Activated CD4-positive, alpha-beta T cell treated with anti-CD3 and anti-CD28 coated beads, Interleukin-2, amount 50 U/mL, for 16 hours (primary cell): ENCODE data around the gene GXYLT2.
A peak's percentile ranks its signal among the peaks of the same experiment; 100 is the strongest.

Experiments
- DNase-seq: peaks from one replicate; pipeline ENCODE4 v3.0.0-alpha.2; 2020

GXYLT2 gene, protein sequence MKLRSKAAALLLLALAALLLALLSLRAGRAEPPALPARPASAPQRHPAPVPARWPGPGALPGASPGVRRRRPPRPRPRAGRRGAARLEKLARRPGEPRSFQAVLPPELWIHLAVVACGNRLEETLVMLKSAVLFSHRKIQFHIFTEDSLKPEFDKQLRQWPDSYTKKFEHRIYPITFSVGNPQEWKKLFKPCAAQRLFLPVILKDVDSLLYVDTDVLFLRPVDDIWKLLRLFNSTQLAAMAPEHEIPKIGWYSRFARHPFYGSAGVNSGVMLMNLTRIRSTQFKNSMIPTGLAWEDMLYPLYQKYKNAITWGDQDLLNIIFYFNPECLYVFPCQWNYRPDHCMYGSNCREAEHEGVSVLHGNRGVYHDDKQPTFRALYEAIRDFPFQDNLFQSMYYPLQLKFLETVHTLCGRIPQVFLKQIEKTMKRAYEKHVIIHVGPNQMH

DNA sequence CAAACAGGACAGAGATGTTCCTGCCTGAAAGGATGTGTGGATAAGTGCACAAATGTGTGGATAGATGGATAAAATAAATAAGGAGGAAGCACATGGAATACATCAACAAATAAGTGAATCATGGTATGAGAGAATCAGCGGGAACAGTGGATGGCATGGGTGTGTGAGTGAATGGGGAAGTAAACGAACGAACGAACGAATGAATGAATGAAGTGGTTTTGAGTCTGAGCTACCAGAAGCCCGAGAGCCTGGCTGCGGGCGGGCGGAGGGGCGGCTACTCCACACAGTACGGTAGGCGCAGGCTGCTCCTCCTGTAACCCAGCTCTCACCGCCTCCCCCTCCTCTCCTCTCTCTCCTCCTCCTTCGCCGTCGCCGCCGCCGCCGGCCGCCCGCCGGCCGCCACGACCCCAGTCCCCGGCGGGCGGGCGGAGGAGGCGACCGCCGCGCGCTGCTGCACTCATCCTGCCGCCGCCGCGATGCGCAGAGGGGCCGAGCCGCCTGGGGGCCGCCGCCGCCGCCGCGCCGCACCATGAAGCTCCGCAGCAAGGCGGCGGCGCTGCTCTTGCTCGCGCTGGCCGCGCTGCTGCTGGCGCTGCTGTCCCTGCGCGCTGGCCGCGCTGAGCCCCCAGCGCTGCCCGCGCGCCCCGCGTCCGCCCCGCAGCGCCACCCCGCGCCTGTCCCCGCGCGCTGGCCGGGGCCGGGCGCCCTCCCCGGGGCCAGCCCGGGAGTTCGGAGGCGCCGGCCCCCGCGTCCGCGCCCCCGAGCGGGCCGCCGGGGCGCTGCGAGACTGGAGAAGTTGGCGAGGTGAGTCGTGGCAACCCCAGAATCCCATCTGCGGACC, at the start of gene GXYLT2:
TSS of gene GXYLT2 (plus strand) at position 342 of the 841 bp plus-strand sequence. CDS start at position 530, 188 bp downstream.
- peak; percentile 39 for DNase-seq

DNA sequence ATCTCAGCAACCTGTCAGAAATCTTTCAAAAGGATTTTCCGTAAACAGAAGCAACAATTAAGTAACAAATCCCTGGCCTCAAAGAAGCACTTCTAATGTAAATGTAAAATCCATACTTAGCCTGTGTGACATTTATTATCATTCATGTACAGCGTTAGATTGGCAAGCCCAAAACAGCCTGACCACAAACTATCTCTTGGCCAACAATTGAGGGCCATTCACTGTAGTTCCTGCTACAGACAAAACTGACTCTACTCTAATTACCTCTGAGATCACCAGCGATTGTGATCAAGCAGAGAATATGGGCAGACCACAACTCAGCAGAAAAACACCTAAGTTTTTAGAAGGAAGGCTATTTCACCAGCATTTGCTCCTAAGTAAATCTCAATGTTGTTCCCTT, 48.8 kb upstream of the GXYLT2 start:
- no peak for DNase-seq

DNA sequence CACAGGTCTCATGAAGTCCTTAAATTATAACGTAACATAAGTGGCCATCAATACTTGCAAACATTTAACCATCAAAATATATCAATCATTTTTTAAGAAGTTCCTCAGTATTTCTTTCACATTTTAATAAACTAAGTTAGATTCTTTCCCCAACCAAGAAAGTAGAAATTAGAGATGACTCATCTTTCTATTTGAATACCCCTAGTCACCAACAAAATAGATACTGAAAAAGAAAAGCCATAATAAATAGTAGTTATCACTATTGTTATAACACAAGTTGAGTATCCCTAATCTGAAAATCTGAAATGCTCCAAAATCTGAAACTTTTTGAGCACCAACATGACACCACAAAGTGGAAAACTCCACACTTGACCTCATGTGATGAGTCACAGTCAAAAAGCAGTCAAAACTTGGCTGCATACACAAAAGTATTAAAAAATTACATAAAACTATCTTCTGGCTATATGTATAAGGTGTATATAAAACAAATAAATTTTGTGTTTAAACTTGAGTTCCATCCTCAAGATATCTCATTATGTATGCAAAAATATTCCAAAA, 43.3 kb upstream of the GXYLT2 start:
- DNase-seq = peak; percentile 73

DNA sequence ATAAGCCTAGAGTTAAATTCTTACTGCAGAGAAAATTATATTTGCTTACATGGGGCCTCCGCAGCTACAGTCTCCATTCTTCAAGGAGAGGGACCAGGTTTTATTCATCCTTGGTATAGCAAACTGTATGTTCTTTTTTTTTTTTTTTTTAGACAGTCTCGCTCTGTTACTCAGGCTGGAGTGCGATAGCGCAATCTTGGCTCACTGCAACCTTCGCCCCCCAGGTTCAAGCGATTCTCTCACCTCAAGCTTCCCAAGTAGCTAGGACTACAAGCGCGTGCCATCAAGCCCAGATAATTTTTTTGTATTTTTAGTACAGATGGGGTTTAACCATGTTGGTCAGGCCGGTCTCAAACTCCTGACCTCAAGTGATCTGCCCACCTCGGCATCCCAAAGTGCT, 41.7 kb upstream of the GXYLT2 start:
- DNase-seq = no peak

DNA sequence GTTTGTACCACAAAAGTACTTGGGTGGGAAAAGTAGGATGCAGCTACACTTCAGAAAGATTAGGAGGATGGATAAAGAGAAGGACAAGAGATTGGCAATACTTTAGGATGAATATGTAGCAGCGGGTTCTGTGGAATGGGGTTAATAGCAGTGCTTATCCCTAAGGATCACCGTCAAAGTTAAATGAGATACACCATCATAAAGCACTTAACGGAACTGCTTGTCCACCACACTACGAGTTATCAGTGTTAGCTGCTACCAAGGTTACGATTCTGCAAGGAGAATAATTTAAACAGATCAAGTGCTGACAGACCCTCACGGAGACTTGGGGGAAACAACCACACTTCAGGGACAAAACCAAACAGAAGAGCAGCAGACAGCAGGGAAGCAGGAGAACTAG, 40.6 kb upstream of the GXYLT2 start:
- DNase-seq = no peak

DNA sequence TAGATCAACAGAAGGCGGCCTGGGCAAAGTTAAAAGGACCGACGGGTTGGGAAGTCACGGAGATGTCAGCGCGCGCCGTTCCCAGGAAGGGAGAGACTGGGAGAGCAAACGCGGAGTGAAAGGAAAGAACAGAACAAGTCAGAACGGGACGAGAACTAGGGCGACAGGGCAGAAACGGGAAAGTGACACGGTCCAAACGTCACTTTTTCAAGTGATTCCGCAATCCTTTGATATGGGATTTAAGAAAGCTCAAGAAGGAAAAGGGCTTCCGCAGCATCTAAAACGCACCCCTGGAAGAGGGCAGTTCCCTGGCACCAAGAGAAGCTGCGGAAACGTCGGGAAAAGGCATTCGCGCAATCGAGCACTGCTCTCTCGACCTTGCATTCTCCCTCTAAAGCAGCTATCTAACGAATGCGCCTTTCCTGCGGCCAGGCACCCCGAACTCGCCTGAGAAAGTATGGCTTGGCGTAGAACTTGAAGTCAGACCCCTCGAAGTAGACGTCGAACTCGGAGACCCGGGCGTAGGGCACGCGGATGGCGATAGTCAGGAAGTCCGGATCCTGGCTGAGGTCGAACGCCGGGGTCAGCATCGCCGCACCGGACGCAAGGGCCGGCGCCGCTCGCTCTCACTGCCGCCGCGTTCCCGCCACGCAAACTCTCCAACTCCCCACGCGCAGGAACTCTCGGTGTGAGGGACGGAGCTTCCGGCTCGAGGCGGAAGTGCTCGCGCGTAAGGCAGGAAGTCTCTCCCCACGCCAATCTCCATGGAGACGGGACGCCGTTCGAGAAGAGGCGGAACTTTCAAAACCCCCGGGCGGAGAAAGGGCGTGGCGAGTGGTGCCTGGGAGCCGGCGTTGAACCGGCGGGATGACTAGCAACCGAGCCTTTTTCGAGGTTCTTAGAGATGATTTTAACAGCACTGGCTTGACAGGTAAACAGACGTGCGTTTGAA, 39.8 kb upstream of the GXYLT2 start, which contains the start of gene SHQ1:
TSS of gene SHQ1 (minus strand) at position 695 of the 952 bp plus-strand sequence. CDS start at position 590, 105 bp downstream.
- DNase-seq = peak; percentile 97

DNA sequence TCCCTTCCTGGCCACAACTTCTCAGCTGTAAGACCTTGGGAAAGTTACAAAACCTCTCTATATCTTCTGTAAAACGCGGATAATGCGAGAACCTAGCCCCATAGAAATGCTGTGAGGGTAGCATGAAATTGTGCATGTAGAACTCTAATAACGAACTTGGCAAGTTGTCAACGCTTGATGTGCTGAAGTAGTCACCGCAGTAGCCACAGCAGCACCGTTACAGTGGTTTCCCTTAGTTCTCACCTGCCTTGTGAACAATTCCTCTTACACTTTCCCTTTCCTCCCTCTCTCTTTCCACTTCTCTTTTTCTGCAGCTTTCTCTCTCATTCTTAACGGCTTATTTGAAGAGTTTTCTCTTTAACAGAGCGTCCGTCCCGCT, 39.2 kb upstream of the GXYLT2 start:
- peak; percentile 53 for DNase-seq

DNA sequence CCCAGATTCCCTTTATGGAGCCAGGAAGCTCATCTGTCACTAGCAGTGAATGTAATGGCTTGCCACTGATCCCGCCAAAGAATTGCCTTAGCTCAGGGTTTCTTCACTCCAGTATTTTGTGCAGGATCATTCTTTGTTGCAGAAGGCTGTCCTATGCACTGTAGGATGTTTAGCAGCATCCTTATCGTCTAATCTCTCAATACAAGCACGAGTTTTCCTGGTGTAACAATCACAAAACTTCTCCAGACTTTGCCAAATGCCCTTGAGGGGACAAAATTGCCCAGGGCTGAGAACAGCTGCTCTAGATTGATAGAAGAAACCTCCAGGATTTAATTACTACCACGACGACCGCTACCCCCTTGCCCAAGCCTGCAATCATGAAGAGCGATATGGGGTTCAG, 32.8 kb upstream of the GXYLT2 start:
- DNase-seq = no peak

DNA sequence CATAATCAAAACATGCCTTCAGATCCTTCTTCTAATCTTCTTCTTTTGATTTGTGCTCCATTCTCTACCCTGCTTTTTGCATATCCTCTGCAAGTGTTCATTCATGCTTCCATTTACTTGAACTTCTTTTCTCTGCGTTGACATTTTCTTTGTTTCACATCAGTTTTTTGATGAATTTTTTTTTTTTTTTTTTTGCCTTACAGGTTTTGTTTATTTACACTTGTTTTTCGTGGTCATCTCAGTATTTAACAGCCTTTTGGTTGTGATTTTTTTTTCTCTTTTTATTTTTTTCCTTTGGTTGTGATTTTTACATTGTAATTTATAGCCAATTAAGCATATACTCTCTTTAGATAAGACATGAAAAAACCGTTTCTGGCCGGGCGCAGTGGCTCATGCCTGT, 27.8 kb upstream of the GXYLT2 start:
- DNase-seq = no peak

DNA sequence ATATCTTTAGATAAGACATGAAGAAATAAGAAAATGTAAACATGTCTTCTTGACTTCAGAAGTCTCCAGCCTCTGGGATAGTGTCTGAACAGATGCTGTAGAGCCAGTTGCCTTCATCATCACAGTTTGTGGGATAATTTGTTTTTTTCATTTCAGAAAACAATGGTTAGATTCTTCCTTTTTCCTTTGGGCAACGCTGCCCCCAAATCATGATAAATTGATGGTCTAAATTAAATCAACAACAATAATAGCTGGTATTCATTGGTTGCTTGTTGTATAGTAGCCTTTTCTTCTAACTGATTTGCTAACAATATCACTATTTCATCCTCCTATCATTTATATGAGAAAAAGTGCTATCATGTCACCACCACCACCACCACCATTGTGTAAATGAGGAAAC, 27.0 kb upstream of the GXYLT2 start:
- no peak for DNase-seq

DNA sequence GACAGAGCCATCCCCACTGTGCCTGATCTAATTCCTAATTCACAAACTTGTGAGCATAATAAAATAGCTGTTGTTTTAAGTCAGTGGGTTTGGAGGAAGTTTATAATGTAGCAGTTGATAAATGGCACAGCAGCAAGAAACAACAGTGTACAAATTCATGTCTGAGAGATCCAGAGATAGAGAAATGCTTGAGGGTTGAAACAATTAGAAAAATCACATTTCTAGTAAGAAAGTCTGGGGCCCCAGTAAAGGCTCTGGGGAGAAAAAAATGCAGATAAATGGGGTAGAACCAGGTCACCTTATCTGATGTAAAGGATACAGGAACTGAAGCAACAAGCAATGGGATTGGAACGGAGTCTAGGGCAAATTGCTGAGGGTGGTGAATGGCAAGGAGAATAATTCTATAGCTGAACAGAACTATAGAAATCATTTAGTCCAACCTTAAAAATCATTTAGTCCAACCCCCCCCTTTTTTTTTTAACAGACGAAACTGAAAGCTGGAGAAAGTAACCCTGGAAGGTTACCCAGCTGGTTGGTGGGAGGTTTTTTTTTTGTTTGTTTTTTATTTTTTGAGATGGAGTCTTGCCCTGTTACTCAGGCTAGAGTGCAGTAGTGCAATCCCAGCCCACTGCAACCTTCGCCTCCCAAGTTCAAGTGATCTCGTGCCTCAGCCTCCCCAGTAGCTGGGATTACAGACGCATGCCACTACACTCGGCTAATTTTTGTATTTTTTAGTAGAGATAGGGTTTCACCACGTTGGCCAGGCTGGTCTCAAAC, 25.3 kb upstream of the GXYLT2 start:
- DNase-seq = no peak

DNA sequence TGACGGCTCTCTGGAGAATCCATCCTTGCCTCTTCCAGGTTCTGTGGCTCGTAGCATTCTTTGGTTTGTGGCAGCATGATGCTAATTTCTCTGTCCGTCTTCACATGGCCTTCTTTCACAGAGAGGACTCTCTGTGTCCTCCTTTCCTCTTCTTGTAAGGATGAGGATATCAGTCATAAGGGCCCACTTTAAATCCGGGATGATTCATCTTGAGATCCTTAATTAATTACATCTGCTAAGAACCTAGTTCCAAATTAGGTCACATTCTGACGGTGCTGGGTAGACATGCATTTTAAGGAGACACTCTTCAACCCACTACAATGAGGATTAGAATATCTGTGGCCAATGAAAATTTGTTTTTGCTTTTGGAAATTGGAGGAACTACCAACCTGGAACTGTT, 15.7 kb upstream of the GXYLT2 start:
- DNase-seq = no peak

DNA sequence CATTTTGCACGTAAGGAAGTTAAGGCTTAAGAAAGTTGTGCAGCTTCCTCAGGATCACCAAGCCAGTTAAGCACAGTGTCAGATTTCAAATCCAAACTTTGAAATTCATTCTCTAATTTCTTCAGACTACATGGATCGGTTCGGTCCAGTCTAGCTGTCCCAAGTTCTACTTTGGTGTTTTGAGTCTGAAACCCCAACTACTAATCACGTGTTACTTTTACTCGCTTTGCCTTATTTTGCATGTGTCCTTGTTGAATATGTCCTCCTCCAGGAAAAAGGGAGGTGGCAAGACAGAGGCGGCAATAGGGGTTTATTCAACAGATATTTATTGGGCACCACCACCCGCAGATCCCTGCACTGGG, 522 bp upstream of the GXYLT2 start:
- DNase-seq = no peak

DNA sequence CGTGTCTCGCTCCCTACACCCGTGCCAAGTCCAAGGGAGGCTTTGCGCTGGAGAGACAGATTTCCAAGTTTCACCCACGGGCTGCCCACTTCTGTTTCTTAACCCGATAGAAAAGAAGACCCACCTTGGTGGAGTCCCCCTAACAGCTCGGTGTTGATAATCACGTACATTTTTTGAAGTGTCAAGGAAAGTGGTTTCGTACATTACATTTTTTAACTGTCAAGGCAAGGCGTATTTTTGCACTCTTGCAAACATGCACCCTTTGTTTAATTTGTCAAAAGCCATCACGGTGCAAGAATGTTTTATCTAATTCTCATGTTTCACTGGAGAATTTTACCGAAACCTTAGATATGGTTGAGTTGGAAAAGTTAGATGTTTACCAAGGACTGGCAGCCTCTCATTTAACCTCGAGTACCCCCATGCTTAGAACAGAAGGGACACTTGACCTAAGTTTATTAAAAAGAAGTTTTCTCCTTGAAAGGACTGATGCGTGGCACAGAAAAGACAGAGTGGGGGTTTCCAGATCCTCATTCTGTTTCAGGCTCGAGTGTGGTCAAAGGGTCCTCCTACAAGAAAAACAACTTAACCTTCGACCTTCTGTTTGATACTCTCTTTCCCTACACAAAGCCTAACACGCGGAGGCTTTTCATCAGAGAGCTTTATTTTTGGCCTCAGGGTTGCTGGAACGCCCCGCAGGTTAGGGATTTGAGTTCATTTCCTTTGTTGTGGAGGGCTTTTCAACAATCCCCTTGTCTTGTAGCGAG, 882 bp downstream of the GXYLT2 start:
- DNase-seq = no peak

DNA sequence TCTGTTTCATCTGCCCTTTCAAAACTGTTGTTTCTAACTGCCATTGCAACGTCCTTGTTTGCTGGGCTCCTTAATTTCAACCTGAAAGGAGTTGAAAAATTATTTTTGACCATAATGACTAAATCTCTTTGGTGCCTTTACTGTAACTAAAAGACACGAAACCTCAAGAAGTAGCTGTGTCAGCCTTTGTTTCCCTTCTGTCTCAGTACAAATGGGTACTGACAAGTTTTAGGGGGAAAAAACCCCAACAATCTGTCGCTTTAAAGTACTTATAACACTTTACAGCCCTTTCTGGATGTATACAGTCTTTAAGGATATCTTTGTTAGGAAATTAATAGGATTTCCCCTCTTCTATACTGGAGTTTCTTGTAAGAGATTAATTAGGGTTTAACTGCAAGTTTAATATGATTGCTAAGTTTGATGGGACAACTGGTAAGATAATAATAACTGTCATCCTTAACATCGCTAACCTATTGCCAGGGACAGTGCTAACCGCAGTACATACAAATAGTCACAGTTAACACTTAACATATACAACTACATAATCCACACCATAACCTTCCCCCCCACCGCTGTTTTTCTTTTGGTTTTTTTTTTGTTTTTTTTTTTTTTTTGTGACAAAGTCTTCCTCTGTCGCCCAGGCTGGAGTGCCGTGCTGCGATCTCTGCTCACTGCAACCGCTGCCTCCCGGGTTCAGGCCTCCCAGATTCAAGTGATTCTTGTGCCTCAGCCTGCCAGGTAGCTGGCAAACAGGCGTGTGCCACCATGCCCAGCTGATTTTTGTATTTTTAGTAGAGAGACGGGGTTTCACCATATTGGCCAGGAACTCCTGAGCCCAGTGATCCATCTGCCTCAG, 1.7 kb downstream of the GXYLT2 start:
- DNase-seq = no peak

DNA sequence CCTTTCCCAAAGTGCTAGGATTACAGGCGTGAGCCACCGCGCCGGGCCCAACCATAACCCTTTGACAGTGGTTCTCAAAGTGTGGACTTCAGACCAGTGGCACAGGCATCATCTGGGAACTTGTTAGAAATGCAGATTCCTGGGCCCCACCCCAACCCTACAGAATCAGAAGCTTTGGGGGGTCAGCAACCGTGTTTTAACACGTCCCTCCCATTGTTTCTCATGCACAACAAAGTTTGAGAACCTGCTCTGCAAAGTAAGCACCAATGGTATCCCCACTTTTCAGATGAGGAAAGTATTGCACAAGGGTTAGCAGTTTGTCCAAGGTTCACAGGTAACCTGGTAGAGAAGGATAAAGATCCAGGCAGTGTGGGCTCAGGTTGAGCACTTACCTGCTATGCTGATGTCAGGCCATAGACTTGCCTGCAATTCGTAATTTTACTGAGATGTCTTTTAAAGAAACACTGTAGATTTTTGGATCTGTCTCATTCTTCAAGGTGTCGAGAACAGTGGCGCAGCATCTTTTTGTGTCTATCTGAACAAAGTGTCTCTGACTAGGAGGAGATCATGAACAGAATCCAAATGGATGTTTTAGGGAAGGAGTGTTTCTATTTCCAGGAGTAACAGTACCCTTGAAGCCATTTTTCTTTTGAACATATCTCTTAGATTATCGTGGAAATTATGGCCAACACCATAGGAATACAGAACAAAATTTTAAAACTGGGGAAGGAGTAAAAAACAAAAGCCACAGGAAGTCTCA, 2.5 kb downstream of the GXYLT2 start:
- no peak for DNase-seq

DNA sequence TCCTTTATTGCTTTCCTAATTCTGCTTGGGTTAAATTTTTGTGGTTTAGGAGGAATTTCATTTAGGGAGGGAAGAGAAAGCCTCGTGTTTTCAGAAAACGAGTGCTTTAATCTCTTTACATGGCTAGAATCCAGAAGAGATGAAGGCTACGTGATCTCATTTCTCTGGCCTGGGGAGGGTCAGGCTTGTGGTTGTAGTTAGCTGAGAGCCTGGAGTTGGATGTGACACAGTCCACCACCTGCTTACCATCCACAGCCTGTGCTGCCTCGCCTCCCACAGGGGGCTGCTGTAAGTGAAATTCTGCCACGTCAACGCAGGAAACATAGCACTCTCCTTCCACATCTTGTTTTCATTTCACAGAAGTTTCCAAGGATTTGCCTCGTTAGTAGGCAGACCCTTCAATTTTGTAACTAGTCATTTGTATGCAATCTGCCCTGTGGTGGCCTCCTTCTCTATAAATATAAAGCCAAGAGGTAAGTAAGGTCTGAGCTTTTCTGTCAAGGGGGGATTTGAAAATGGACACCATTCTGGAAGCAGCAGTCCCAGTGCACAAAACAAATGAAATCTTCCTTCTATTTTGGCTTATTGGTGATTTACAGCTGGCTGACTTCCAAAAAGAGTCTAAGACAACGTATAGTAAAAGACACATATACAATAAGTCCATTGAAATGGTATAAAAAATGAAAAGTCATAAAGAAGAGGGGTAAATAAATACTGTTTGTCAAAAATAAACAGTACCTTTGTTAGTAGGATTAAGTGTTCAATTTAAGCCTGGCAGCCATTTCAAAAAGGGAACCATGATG, 3.4 kb downstream of the GXYLT2 start:
- no peak for DNase-seq

DNA sequence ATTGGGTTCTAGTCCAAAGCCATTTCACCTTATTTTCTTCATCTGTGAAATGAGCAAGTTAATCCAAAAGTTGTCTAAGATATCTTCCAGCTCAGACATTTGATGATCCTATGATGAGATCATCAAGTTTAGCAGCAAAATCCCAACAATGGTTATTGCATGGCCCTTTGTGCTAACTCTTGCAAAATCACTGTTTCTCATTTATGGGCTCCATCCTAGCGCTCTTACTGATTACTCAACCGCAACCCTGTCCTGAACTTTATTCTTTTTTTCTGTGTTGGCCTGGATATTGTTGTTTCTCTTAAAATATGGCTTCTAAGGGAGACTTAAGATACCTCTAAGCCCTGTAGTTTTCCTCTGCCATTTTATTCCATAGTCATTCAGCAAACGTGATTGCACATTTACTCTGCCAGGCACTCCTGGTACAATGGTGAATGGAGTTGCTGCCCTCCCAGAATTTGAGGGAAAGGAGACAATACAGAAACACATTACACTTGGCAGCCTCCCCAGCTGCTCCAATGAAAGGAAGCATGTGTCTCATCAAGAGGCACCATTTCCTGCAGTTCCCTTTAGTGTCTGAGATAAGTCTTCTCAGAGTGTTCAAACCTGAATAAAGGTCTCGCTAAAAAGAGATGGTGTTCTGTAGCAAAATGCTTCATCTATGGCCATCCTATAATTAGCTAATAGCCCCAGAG, 4.4 kb downstream of the GXYLT2 start:
- no peak for DNase-seq
